IPS-11a (cell line): Measurements from ENCODE around the gene BCHE.

Experiments
- H3K4me3 ChIP-seq: one replicate; pipeline ENCODE4 v1.5.1; 2013; ENCODE audit warnings: low read depth, low read length, control low read depth

BCHE gene

DNA sequence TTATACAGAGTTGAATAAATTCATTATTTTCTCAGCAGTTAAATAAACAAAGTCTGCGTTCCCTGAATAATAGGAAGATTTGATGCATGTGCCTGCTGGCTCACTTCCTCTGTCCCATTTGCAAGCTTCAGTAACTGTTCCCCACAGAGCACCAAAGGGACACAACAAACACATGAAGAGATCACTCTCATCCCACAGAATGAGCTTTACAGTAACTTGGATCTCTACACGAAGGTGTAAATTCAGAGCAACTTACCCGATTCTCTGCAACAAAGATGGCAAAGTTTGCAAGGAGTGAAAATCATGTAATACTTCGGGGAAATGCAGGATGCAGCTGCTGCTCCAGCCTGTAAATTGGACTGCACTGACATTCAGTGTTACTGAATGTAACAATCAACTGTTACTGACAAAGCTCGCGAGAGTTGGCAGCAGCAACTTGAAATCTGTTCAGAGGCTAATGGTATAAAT lies at the start of gene BCHE:
BCHE (minus strand) TSS at position 366 of the 468 bp plus-strand sequence. CDS start 6,390 bp downstream, outside the sequence.
- H3K4me3 ChIP-seq = no peak within 1 kb of the TSS

DNA sequence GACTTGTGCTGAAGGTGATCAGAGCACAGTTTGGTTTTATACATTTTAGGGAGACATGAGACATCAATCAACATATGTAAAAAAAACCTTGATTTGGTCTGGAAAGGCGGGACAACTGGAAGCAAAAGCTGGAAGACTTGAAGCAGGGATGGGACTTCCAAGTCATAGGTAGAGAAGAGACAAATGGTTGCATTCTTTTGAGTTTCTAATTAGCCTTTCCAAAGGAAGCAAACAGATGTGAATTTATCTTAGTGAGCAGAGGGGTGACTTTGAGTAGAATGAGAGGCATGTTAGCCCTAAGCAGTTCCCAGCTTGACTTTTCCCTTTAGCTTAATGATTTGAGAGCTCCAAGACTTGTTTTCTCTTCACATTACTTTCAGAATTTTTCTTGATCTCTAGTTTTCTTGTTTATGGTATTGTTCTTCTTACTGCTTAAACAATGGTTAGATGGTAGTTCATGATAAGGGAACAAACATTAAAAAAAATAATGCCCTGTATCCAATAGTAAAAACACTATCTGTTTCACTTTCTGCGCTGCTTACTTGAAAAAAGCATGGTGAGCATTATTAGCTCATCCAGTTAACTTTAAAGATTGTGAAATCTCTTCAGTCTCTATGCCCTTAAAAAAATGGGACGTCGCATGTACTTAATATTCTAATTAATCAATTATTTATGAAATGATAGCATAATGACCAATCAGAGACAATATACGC lies 48.5 kb upstream of the BCHE start:
- H3K4me3 ChIP-seq = no peak overlapping the region

DNA sequence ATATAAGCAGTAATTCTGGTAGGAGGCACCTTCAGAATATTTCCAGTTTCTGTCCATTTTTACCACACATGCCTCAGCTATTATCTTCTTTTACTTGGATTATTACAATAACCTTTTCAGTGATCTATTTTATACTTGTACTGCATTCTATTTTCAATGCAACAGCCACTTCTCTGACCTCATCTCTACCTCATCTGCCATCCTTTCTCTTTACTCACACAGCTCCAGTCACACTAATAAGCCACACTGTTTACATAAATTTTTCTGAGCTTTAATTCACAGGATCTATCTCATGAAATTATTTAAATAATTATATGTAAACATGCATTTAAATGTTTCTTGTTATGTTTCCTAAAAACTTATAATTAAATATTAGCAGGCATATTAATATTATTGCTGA lies 47.3 kb upstream of the BCHE start:
- no peak overlapping the region for H3K4me3 ChIP-seq

DNA sequence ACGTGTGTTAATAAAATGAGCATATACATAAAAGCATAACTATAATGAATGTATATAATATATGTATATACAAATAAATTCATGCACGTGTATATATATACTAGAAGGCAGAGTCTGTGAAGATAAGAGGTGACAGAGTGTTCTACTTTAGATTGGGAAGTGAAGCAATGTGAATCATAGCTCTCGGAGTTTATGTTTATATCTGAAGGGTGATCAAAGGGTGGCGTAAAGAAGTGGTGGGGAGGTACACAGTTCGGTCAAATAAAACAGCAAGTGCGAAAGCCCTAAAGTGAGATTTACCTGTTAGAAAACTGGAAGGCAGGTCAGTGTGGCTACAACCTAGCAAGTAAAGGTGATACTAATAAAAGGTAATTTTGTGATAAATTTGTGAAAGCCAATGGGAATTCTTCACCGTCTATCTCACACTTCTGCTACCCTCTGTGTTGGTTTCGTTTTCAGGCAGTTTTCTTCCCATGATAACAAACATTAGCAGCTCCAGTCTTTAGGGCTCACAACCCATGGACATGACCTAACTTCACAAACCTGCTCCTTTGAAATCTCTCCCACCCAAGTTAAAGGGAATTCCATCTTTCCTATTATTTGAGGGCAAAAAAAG lies 46.7 kb upstream of the BCHE start:
- no peak overlapping the region for H3K4me3 ChIP-seq

DNA sequence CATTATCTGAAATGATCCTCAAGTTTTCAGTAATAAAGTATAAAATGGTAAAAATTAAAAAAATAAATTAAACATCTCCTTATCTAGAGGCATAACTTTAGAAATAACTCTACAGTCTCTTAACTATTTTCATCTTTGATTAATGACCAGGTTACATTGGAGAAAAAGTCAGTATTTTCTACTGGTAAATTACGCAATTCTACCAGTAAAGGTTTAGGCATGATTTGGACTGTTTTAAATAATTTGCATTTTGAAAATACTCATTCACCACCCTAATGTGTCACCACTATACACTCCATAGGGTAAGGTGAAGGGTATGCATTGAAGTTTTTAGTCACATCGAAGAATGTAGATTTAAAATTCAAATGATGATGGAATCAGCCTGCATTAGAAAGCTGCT lies 45.9 kb upstream of the BCHE start:
- no peak overlapping the region for H3K4me3 ChIP-seq

DNA sequence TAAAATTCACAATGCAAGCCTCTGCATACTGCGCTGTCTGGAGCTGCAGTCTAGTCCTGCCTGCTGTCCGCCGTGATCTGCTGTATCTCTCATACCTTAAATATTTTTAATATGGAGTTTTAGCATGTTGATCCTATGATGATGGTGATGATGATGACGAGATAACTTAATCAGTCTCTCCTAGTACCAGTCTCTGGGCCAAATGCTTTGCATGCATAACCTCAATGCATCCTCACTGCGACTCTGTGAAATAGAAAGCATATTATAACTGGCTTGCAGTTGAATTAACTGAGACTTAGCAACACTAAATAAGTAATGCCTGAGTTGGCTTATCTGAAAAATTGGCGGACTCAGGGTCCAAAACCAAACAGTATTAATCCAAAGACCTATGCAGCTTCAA lies 38.4 kb upstream of the BCHE start:
- no peak overlapping the region for H3K4me3 ChIP-seq

DNA sequence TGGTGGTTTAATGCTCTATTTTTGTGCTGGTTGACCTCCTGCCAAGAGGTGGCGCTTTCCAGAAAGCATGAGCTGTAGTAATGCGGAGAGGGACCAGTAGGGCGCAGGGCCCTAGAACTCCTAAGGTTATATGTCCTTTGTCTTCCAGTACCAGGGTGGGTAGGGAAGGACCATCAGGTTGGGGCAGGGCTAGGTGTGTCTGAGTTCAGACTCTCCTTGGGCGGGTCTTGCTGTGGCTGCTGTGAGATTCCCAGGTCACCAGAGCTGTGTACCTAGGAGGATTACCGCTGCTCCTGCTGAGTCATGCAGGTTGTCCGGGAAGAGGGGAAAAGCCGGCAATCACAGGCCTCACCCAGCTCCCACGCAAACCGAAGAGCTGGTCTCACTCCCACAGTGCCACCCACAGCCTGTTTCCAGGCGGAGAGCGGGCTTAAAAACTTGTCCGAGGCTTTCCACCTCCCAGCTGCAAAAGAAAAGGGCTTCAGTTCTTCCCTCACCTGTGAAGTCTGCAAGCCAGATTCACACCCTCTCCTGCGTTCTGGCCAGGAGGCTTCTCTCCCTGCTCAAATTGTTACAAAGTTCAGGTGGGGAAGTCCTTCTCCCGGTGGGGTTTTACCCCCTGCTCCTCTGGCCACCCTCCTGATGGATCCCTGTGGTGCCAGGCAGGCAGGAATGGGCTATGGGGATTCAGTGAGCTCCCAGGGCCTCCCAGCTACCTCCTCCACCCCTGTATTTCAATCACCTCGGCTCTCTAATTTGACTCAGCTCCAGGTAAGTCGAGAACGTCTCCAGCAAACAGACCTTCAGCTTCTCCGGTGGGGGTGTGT lies 37.7 kb upstream of the BCHE start:
- H3K4me3 ChIP-seq = no peak overlapping the region

DNA sequence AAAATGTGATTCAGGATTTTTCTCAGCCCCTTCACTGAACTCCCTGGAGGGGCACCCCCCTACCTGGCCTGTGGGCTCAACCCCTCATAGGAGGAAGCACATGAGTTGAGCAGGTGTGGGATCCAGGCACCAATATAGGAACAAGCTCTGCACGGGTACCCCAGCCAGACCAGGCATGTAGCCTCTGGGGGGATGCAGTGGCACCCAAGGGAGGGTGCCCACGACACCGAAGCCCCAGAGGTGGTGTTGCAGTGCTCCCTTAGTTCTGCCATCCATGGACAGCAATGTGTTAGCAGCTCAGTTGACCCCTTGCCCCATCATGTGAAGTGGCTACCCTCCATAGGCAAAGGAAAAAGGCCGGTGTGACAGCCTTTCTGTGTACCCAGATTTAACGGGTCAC lies 30.9 kb upstream of the BCHE start:
- H3K4me3 ChIP-seq = no peak overlapping the region

DNA sequence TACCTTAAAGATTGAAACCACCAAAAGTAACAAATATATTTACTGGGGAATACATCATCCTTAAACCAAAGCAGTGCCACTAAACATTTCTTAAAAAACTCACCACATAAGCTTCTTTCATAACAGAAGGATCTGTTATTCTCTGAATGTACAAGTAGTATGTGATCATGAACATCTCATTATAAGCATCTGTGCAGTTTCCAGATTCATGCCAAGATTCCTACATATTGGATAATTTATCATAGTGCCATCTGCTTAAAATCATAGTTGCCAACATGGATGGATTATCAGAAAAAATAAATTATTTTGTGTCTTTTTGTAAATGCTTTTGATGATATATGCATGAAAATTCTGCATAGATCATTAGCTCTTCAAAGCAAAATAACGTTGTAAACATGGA lies 21.8 kb upstream of the BCHE start:
- no peak overlapping the region for H3K4me3 ChIP-seq

DNA sequence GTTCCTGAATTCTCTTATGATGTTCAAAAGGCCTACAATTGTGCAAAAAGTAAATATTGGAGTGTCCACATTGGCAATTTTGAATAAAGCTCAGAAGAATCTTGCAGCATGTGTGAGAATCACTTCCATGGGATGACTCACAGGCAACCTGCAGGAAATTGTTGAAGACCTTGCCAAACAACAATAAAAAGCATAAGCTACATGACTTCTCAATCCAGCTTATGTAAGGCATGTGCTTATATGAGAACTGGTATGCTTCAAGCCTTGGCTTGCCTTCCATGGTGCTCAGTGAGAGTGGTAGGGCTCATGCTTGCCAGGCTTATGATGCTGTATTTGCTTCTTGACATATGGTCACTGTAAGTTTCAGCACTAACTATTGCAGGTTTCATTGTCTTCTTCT lies 18.4 kb upstream of the BCHE start:
- no peak overlapping the region for H3K4me3 ChIP-seq

DNA sequence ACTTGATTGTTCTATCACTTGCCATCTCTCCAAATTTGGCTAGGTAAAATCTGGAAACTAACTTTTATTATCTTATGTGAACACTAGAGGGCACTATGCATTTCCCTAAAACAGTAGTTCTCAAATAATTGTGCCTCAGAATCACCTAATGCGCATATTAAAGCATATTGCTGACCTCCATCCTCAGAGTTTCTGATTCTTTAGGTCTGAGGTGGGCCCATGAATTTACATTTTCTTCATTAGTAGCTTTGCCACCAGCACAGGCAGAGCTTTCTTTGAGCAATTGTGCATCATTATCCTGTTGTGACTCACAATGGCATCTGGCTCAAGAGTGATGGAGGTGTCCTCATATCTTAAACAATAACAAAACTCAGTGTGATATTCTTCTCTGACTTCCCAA lies 17.5 kb upstream of the BCHE start:
- no peak overlapping the region for H3K4me3 ChIP-seq

DNA sequence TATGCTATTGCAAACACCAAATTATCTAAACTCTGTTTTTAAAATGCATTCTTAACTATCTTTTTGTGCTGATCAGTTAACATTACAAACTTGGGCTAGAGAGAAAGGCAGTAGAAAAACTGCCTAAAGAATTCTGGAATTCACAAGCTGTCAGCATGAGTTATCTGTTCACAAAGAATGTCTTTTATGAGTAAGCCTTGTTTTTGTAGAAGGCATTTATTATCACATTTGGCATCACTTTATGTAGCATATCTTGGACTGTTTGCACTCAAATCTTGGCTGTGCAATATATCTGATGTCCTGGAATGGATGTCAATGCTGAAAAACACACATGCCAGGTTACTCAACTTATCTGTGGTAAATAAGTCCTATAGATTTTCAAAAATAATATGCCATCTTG lies 15.5 kb upstream of the BCHE start:
- H3K4me3 ChIP-seq = no peak overlapping the region

DNA sequence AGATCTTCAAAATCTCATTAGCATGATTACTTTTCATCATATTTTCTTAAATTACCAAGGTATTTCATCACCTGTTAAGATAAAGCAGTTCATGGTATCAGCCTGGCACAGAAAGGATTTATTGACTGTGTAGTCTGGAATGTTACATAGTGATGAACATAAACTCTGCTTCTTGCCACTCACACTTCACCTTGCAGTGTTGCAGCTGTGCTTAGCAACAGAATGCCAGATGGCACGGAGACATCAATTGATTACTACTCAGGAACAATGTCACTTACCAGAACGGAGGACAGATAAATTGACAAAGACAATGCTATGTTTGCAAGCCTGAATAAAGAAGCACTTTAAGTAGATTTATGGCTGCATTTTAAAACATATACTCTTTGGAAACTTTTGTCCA lies 15.0 kb upstream of the BCHE start:
- no peak overlapping the region for H3K4me3 ChIP-seq

DNA sequence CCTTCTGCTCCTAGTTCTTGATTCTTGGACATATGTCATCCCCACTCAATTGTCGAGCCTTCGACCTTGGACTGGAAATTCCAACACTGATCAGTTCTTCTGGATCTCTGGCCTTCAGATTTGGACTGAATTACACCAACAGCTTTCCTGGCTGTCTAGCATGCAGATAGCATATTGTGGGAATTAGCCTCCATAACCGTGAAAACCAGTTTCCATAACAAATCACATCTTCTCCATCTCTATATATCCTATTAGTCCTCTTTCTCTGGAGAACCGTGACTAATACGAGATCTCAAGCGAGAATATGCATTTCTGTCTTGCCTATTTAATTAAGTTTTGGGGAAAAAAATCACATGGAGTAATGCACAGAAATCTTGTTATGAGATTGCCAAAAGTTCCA lies 8.8 kb upstream of the BCHE start:
- H3K4me3 ChIP-seq = no peak overlapping the region

DNA sequence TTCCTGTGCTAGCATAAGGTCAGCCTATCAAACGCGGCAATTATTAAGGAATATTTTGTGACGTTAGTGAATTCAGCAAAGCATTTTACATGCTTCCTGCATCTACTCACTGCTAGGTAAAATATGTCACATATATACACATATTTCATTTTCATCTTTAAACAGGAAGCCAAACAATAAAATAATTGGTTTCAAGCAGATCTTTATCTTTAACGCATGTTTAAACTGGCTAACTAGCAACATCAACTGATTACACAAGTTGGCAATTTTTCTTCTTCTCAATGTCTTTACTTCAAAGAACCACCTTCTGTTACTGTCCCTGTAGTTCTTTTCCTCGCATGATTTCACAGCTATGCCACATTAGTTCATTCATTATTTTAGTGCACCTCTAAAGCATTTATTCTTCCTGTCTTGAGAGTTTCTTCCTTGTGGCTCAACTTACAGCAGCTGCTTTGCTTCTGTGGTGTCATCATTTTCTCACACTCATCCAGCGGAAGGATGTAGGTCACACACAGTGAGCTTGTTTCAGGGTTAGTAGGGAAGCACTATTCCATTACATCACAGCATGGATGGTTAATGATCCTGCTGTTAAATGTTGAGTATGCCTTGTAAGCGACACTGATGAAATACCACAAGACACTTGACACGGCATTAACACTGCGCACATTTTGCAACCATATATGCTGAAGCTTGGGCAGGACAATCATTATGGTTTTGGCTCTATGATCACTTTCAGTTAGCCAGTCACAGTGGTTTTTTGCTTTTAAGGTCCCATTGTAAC lies 2.3 kb upstream of the BCHE start:
- H3K4me3 ChIP-seq = no peak overlapping the region

DNA sequence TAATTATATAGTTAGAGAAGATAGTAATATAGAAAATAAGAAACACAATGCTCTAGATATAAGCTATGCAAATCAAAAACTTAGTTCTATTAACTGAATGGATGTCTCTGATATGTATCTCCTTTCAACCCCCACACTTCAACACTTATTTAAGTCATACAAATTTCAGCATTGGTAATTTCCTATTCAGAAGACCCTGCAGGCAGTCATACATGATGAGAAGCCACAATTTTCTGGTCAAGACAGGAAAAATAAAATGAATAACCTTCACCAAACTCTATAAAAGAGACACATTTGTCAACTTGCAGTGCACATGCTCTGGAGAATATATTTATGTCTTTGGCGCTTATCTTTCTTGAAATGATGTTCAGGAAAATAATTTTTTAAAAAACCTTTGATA lies 578 bp upstream of the BCHE start:
- H3K4me3 ChIP-seq = no peak overlapping the region

DNA sequence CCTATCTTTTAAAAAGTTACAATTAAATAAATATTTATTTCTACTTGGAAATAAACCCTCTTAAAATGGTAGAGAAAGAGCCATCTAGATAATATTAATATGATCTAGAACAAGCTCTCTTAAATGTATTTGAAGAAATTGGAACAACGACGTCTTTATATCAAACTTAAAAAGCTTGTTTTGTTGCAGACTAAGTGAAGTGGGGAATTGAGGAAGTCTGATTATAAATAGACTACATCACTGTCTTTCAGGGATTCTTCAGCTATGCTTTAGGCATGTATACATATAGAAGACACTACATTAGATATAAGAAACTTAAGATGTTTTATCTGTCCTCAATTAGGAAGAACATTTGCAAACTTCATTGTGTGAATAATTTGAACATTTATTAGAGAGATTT lies 1.8 kb downstream of the BCHE start:
- no peak overlapping the region for H3K4me3 ChIP-seq

DNA sequence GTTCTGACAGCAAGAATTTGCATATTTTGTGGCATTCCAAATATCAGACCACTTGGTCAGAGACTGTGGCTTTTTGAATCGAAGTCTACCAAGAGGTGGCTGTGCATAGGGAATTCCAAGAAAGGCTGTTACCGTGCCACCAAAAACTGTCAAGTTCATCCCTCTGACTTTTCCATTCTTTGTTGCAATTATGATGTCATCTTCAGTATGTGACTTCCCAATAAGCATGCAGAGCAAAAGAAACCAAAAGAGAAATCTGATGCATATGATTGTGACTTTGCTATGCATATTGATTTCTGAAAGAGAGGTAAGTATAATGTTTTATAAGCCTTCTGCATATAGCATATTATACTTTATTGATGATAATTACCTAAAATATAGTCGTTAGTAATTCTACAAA lies 6.5 kb downstream of the BCHE start:
- no peak overlapping the region for H3K4me3 ChIP-seq

DNA sequence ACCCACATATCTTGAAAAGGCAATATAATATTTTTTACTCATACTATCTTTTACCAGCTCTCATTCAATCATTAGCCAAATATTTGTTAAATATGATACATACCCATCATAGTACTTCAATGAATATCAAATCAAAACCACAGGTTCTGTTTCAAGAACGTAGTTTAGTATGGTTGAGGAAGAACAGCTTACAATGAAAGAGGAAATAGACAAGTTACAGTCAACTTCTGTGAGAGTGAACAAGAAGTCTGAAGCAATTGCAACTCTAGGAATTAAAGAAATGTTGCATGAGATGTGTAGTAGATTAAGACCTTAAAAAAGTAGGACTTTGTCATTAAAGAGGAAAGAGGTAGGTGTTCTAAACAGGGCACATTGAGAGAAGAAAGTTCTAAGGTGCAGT lies 9.3 kb downstream of the BCHE start:
- H3K4me3 ChIP-seq = no peak overlapping the region

DNA sequence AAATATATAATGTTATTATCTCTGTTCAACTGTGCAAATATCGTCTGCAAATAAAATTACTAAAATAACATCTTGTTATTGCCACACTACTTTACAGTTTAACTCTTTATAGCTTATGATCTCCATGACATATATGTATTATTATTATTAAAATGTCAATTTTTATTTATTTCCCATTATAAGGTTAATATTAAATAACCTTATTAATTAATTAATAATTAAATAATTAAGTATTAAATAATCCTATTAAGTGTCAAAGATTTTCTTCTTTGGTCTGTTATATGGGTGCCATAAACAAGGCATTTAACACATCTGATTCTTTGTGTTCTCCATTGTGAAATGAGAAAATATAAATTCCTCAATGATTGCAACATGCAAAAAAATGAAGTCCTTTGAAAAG lies 10.0 kb downstream of the BCHE start:
- H3K4me3 ChIP-seq = no peak overlapping the region

DNA sequence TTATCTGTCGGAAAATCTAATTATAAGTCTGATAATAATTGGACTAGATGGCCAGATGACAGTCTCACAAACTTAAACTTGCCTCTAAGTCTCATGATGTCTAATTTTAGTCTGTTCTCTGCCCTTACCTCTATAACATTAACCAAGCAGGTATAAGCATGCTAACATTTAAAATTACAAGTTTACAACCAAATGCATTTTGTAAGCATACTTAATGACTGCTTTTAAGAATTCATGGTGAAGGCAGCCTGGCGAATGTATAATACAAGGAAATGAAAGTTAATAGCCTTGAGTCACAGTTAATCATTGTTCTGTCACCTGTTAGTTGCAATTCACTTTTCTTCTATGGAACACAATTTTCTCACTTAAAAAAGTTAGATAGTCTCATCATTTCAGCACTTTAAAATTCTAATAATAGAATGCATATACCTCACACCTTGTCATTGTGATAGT lies 16.5 kb downstream of the BCHE start:
- no peak overlapping the region for H3K4me3 ChIP-seq
